GM12878 (cell line): Measurements from ENCODE around the gene ZNF709. TPM values are rescaled to one million over a fixed set of nuclear protein-coding genes. Genes with fewer than 3 reads are reported as not detected.

Experiments
- polyA plus RNA-seq, 11 experiments: library from polyadenylated mRNA; depleted of rRNA in 4 of 11; unstranded in 6 of 11; stranded (reverse) in 5 of 11; fragments of >200 nt; fragmentation: Nextera tagmentation in 4 of 11; fragmentation: Illumina TruSeq in 1 of 11; extraction: Ambion mirVana in 4 of 11; extraction: Trizol in 1 of 11; gene quantifications; 1 replicate in 1 of 11; 2 replicates in 10 of 11; pipeline versions ENCODE4 v1.2.1 to v1.2.3, GENCODE V29; 2011 to 2016; ENCODE audit warnings: inconsistent platforms in 2 of 11, missing spikeins in 2 of 11, low read depth in 1 of 11
- small RNA-seq: library from RNA; depleted of rRNA; stranded (forward); fragments of <200 nt; gene quantifications from one replicate; pipeline ENCODE3, GENCODE V24; 2014
- total RNA-seq, 4 experiments: library from RNA; depleted of rRNA in 3 of 4; stranded (reverse); fragments of >200 nt in 3 of 4; fragmentation: Illumina TruSeq in 1 of 4; extraction: Trizol in 1 of 4; gene quantifications; 2 replicates each; pipeline versions ENCODE4 v1.2.1 to v1.2.3, GENCODE V29; 2013 to 2021

ZNF709 gene
- total and polyA plus RNA-seq, 10 of the 15 experiments (the other 5 are each of a cell fraction or from before 2014, with no cell fraction given), result 0.27 to 2.5 (median 1.5) TPM

Small RNAs within 50 kb of the gene (small RNA-seq; reads per million reads assigned to genes)
- gene MTCO1P27, result not detected
- gene PPIAP20, result not detected

Other genes with a start within 250 kb of the ZNF709 start
Only the 7 nearest of the 15 such genes appear.
- gene ZNF563, start 151.2 kb downstream of the ZNF709 start, total RNA-seq (2014; rRNA removed), result 1.8 and 2.7 TPM in 2 replicates
- gene ZNF563, start 151.2 kb downstream of the ZNF709 start, total RNA-seq (2014; rRNA removed; fragmentation: Illumina TruSeq; extraction: Trizol), result 4.4 TPM in 2 replicates
- 2.8 and 3.7 TPM in 2 replicates for gene ZNF563, start 151.2 kb downstream of the ZNF709 start, total RNA-seq (2021)
- gene ZNF563, start 151.2 kb downstream of the ZNF709 start, polyA plus RNA-seq (2011; rRNA removed), result 6.4 and 11.4 TPM in 2 replicates
- gene ZNF563, start 151.2 kb downstream of the ZNF709 start, polyA plus RNA-seq (2014; fragmentation: Illumina TruSeq; extraction: Trizol), result 2.8 and 3.8 TPM in 2 replicates
- gene ZNF563, start 151.2 kb downstream of the ZNF709 start, polyA plus RNA-seq (2014; fragmentation: Nextera tagmentation; extraction: Ambion mirVana), result 1 to 10 TPM; 1.7 to 2.5 TPM
- 2.7 and 2.8 TPM in 2 replicates for gene ZNF563, start 151.2 kb downstream of the ZNF709 start, polyA plus RNA-seq (2014; rRNA removed)
- gene ZNF563, start 151.2 kb downstream of the ZNF709 start, polyA plus RNA-seq (2016; fragmentation: Nextera tagmentation; extraction: Ambion mirVana), result 1 to 10 TPM; 4.8 to 5.5 TPM
- 0.11 and 0.23 TPM in 2 replicates for gene ZNF442, start 119.1 kb downstream of the ZNF709 start, total RNA-seq (2014; rRNA removed)
- 0.41 and 0.45 TPM in 2 replicates for gene ZNF442, start 119.1 kb downstream of the ZNF709 start, total RNA-seq (2014; rRNA removed; fragmentation: Illumina TruSeq; extraction: Trizol)
- gene ZNF442, start 119.1 kb downstream of the ZNF709 start, total RNA-seq (2021), result 0.15 and 0.58 TPM in 2 replicates
- gene ZNF442, start 119.1 kb downstream of the ZNF709 start, polyA plus RNA-seq (2011; rRNA removed), result 0.26 and 0.69 TPM in 2 replicates
- gene ZNF442, start 119.1 kb downstream of the ZNF709 start, polyA plus RNA-seq (2014; fragmentation: Illumina TruSeq; extraction: Trizol), result 0.10 and 0.65 TPM in 2 replicates
- gene ZNF442, start 119.1 kb downstream of the ZNF709 start, polyA plus RNA-seq (2014; fragmentation: Nextera tagmentation; extraction: Ambion mirVana), result under 1 TPM in 1 of 2 experiments, not detected in 1; 0.05 TPM
- gene ZNF442, start 119.1 kb downstream of the ZNF709 start, polyA plus RNA-seq (2014; rRNA removed), result 0.10 and 0.13 TPM in 2 replicates
- under 1 TPM; 0.24 to 0.64 TPM for gene ZNF442, start 119.1 kb downstream of the ZNF709 start, polyA plus RNA-seq (2016; fragmentation: Nextera tagmentation; extraction: Ambion mirVana)
- 3.2 and 4.3 TPM in 2 replicates for gene ZNF799, start 83.5 kb downstream of the ZNF709 start, total RNA-seq (2014; rRNA removed)
- gene ZNF799, start 83.5 kb downstream of the ZNF709 start, total RNA-seq (2014; rRNA removed; fragmentation: Illumina TruSeq; extraction: Trizol), result 4.5 and 4.7 TPM in 2 replicates
- gene ZNF799, start 83.5 kb downstream of the ZNF709 start, total RNA-seq (2021), result 3.1 and 3.5 TPM in 2 replicates
- gene ZNF799, start 83.5 kb downstream of the ZNF709 start, polyA plus RNA-seq (2011; rRNA removed), result 9.2 and 13.8 TPM in 2 replicates
- 2.5 and 2.6 TPM in 2 replicates for gene ZNF799, start 83.5 kb downstream of the ZNF709 start, polyA plus RNA-seq (2014; fragmentation: Illumina TruSeq; extraction: Trizol)
- gene ZNF799, start 83.5 kb downstream of the ZNF709 start, polyA plus RNA-seq (2014; fragmentation: Nextera tagmentation; extraction: Ambion mirVana), result 1 to 10 TPM; 1.5 to 2.0 TPM
- 2.1 and 2.3 TPM in 2 replicates for gene ZNF799, start 83.5 kb downstream of the ZNF709 start, polyA plus RNA-seq (2014; rRNA removed)
- gene ZNF799, start 83.5 kb downstream of the ZNF709 start, polyA plus RNA-seq (2016; fragmentation: Nextera tagmentation; extraction: Ambion mirVana), result 1 to 10 TPM; 2.9 to 3.3 TPM
- gene ZNF443, start 43.8 kb downstream of the ZNF709 start, total RNA-seq (2014; rRNA removed), result 3.6 and 4.0 TPM in 2 replicates
- 5.8 and 6.0 TPM in 2 replicates for gene ZNF443, start 43.8 kb downstream of the ZNF709 start, total RNA-seq (2014; rRNA removed; fragmentation: Illumina TruSeq; extraction: Trizol)
- 3.9 and 4.2 TPM in 2 replicates for gene ZNF443, start 43.8 kb downstream of the ZNF709 start, total RNA-seq (2021)
- 9.1 and 14.2 TPM in 2 replicates for gene ZNF443, start 43.8 kb downstream of the ZNF709 start, polyA plus RNA-seq (2011; rRNA removed)
- 3.4 and 4.1 TPM in 2 replicates for gene ZNF443, start 43.8 kb downstream of the ZNF709 start, polyA plus RNA-seq (2014; fragmentation: Illumina TruSeq; extraction: Trizol)
- 1 to 10 TPM; 3.0 to 4.5 TPM for gene ZNF443, start 43.8 kb downstream of the ZNF709 start, polyA plus RNA-seq (2014; fragmentation: Nextera tagmentation; extraction: Ambion mirVana)
- gene ZNF443, start 43.8 kb downstream of the ZNF709 start, polyA plus RNA-seq (2014; rRNA removed), result 1.8 and 2.1 TPM in 2 replicates
- 1 to 10 TPM; 3.0 to 4.1 TPM for gene ZNF443, start 43.8 kb downstream of the ZNF709 start, polyA plus RNA-seq (2016; fragmentation: Nextera tagmentation; extraction: Ambion mirVana)
- gene ZNF564, start 66.7 kb upstream of the ZNF709 start, total RNA-seq (2014; rRNA removed), result 4.1 and 4.7 TPM in 2 replicates
- 6.1 and 6.8 TPM in 2 replicates for gene ZNF564, start 66.7 kb upstream of the ZNF709 start, total RNA-seq (2014; rRNA removed; fragmentation: Illumina TruSeq; extraction: Trizol)
- gene ZNF564, start 66.7 kb upstream of the ZNF709 start, total RNA-seq (2021), result 5.4 and 7.4 TPM in 2 replicates
- 5.6 and 9.6 TPM in 2 replicates for gene ZNF564, start 66.7 kb upstream of the ZNF709 start, polyA plus RNA-seq (2011; rRNA removed)
- 4.5 and 6.2 TPM in 2 replicates for gene ZNF564, start 66.7 kb upstream of the ZNF709 start, polyA plus RNA-seq (2014; fragmentation: Illumina TruSeq; extraction: Trizol)
- gene ZNF564, start 66.7 kb upstream of the ZNF709 start, polyA plus RNA-seq (2014; fragmentation: Nextera tagmentation; extraction: Ambion mirVana), result 1 to 10 TPM; 1.5 to 1.8 TPM
- gene ZNF564, start 66.7 kb upstream of the ZNF709 start, polyA plus RNA-seq (2014; rRNA removed), result 2.3 and 5.2 TPM in 2 replicates
- 1 to 10 TPM; 7.6 to 8.9 TPM for gene ZNF564, start 66.7 kb upstream of the ZNF709 start, polyA plus RNA-seq (2016; fragmentation: Nextera tagmentation; extraction: Ambion mirVana)
- gene ZNF490, start 126.0 kb upstream of the ZNF709 start, total RNA-seq (2014; rRNA removed), result 7.7 and 7.9 TPM in 2 replicates
- gene ZNF490, start 126.0 kb upstream of the ZNF709 start, total RNA-seq (2014; rRNA removed; fragmentation: Illumina TruSeq; extraction: Trizol), result 7.2 TPM in 2 replicates
- gene ZNF490, start 126.0 kb upstream of the ZNF709 start, total RNA-seq (2021), result 8.4 TPM in 2 replicates
- gene ZNF490, start 126.0 kb upstream of the ZNF709 start, polyA plus RNA-seq (2011; rRNA removed), result 7.0 and 7.2 TPM in 2 replicates
- gene ZNF490, start 126.0 kb upstream of the ZNF709 start, polyA plus RNA-seq (2014; fragmentation: Illumina TruSeq; extraction: Trizol), result 3.2 and 5.0 TPM in 2 replicates
- gene ZNF490, start 126.0 kb upstream of the ZNF709 start, polyA plus RNA-seq (2014; fragmentation: Nextera tagmentation; extraction: Ambion mirVana), result 1 to 10 TPM in 1 of 2 experiments, under 1 TPM in 1; 0.57 to 1.4 TPM
- gene ZNF490, start 126.0 kb upstream of the ZNF709 start, polyA plus RNA-seq (2014; rRNA removed), result 2.6 and 3.2 TPM in 2 replicates
- gene ZNF490, start 126.0 kb upstream of the ZNF709 start, polyA plus RNA-seq (2016; fragmentation: Nextera tagmentation; extraction: Ambion mirVana), result 1 to 10 TPM; 2.7 to 2.8 TPM
- 10.0 and 12.5 TPM in 2 replicates for gene ZNF791, start 126.1 kb upstream of the ZNF709 start, total RNA-seq (2014; rRNA removed)
- gene ZNF791, start 126.1 kb upstream of the ZNF709 start, total RNA-seq (2014; rRNA removed; fragmentation: Illumina TruSeq; extraction: Trizol), result 18.6 and 19.2 TPM in 2 replicates
- 12.1 and 15.1 TPM in 2 replicates for gene ZNF791, start 126.1 kb upstream of the ZNF709 start, total RNA-seq (2021)
- gene ZNF791, start 126.1 kb upstream of the ZNF709 start, polyA plus RNA-seq (2011; rRNA removed), result 24.0 and 35.6 TPM in 2 replicates
- gene ZNF791, start 126.1 kb upstream of the ZNF709 start, polyA plus RNA-seq (2014; fragmentation: Illumina TruSeq; extraction: Trizol), result 15.9 and 18.4 TPM in 2 replicates
- gene ZNF791, start 126.1 kb upstream of the ZNF709 start, polyA plus RNA-seq (2014; fragmentation: Nextera tagmentation; extraction: Ambion mirVana), result 1 to 10 TPM; 7.5 to 9.2 TPM
- gene ZNF791, start 126.1 kb upstream of the ZNF709 start, polyA plus RNA-seq (2014; rRNA removed), result 8.3 and 8.8 TPM in 2 replicates
- gene ZNF791, start 126.1 kb upstream of the ZNF709 start, polyA plus RNA-seq (2016; fragmentation: Nextera tagmentation; extraction: Ambion mirVana), result 10 to 100 TPM; 11.0 to 11.1 TPM